Small intestine (tissue), 7 donors: Measurements from ENCODE around the gene BICDL1. TPM values are rescaled to one million over a fixed set of nuclear protein-coding genes. Genes with fewer than 3 reads are reported as not detected.

Experiments
- DNase-seq, 2 donors: peaks; one replicate each; pipeline versions ENCODE4 v3.0.0 to v3.0.0-alpha.2; 2013
- FAIRE-seq: peaks from 2 replicates; lab custom pipeline; 2012; peaks lifted over from hg19 to GRCh38; lab: Jason Lieb, UNC
- H3K27ac ChIP-seq, 3 donors: one replicate each; pipeline ENCODE4 v1.5.1; 2013; ENCODE audit warnings: low read length in 2 of 3, mild to moderate bottlenecking in 2 of 3, control low read depth in 1 of 3, inconsistent platforms in 1 of 3, low read depth in 1 of 3, moderate library complexity in 1 of 3
- H3K27me3 ChIP-seq, 3 donors: one replicate each; pipeline ENCODE4 v1.6.1; 2013; ENCODE audit warnings: low read length in 3 of 3, inconsistent platforms in 1 of 3; ENCODE audit not compliant: control insufficient read depth in 3 of 3, insufficient read depth in 3 of 3
- H3K36me3 ChIP-seq, 3 donors: one replicate each; pipeline ENCODE4 v1.6.1; 2013; ENCODE audit warnings: low read length in 3 of 3, inconsistent platforms in 1 of 3, low read depth in 1 of 3, mild to moderate bottlenecking in 1 of 3, moderate library complexity in 1 of 3; ENCODE audit not compliant: control insufficient read depth in 3 of 3, insufficient read depth in 2 of 3
- H3K4me1 ChIP-seq, 3 donors: one replicate each; pipeline ENCODE4 v1.6.1; 2013; ENCODE audit warnings: low read length in 2 of 3, inconsistent platforms in 1 of 3, low read depth in 1 of 3, mild to moderate bottlenecking in 1 of 3, moderate library complexity in 1 of 3; ENCODE audit not compliant: control insufficient read depth in 3 of 3, insufficient read depth in 2 of 3
- H3K4me3 ChIP-seq, 3 donors: one replicate each; pipeline ENCODE4 v1.5.1; 2013; ENCODE audit warnings: low read length in 3 of 3, control low read depth in 1 of 3, inconsistent platforms in 1 of 3, low read depth in 1 of 3, mild to moderate bottlenecking in 1 of 3, moderate library complexity in 1 of 3
- H3K9me3 ChIP-seq, 2 donors: one replicate each; pipeline ENCODE4 v1.6.1; 2013; ENCODE audit warnings: low read depth in 1 of 2, low read length in 1 of 2; ENCODE audit not compliant: control insufficient read depth in 2 of 2, insufficient read depth in 1 of 2
- WGBS, 3 donors: extraction: QIAGEN DNeasy Blood & Tissue Kit; methylation state at CpG; one replicate each; pipeline ENCODE4 v1.1.7; 2013; 5-methylcytosine and 5-hydroxymethylcytosine counted together
- polyA plus RNA-seq, 4 donors: library from polyadenylated mRNA; stranded (reverse) in 3 of 4; unstranded in 1 of 4; fragments of 200-250 nt in 3 of 4; fragments of 120-200 nt in 1 of 4; gene quantifications; one replicate each; pipeline versions ENCODE4 v1.2.1 to v1.2.3, GENCODE V29; 2013
- donor health status: healthy with polysubstance abuse.
- donor health status: control.
- donor health status: control.
- donor health status: Bipolar disorder and iron deficiency.
- donor health status: healthy.

The BICDL1 gene
- polyA plus RNA-seq, 4 donors: 3.2 to 9.8 (median 6.0) TPM

DNA sequence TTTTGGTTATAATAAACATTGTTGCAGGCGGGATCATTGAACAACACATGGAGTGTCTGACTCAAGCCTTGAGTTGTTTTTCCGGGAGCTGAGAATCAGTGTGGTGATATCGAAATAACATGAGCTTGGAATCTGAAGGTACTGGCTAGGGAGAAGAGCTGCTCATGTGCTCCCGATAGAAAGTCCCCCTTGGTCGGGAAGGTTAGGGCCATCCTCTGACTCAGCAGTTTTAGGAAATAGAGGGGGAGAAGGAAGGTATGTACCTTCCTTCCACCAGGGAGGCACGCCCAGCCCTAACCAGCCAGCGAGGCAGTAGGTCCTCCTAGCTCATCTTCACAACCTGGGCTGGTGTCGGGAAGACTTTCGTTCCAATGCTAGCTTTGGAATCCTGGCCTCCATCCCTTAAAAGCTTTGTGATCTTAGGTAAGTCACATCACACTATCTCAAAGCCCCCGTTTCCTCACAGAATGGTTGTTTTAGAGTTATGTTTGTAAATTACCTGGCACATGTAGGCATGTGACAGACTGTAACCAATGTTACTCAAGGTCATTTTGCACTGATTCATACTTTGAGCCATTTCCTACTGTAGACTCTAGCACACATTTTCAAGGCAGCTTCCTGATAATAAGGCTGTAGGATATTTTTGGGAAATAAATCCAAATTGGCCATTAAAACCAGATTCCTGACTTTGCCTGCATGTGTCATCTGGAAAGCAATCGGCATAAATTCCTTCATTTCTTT is 129.5 kb downstream of the BICDL1 start:
- Histone ChIP-seq H3K4me3 (peak overlapping the region in 2 of 3 donors; percentile 87 to 95), H3K4me1 (peaks cover 7 to 23% (median 19%) of the 10 kb centered on the region in 3 donors)
- peak; percentile 41 to 65 for DNase-seq

DNA sequence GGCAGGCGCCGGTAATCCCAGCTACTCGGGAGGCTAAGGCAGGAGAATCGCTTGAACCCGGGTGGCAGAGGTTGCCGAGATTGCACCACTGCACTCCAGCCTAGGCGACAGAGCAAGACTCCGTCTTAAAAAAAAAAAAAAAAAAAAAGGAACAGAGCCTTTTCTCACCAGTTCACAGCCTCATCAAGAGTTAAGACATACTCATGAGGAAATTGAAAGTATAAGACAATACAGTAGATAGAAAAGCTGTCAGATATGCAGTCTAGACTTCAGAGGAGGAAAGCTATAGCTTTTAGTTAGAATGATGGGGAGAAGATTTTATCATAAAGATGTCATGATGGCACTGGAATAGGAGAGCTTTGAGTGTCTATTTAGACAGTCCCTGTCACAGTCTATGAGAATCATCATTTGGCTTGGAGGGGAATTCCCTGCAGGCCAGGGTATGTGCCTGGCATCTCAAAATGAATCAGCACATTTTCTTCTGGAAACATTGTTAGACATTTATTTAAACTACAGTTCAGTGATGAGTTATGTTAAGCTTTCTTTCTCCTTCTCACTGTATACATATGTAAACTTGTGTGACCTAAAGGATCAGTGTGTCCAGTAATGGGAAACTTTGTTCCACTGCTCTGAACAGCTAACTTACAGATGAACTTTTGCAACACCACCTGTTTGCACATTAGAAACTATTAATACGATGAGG is 130.4 kb downstream of the BICDL1 start:
- WGBS, 3 donors: 66 to 84% (median 80%) methylated on average over 9 of the region's 9 CpGs
- peaks cover 7 to 23% (median 19%) of the 10 kb centered on the region in 3 donors for H3K4me1 ChIP-seq
- H3K36me3 ChIP-seq: peaks cover 0 to 6% (median 0%) of the 10 kb centered on the region in 3 donors
- H3K27me3 ChIP-seq: no peaks in the 10 kb centered on the region
- DNase-seq (no peak), FAIRE-seq (no peak)
- H3K9me3 ChIP-seq: no peaks in the 10 kb centered on the region
- peak overlapping the region in 1 of 3 donors; percentile 52 for H3K27ac ChIP-seq
- no peak overlapping the region for H3K4me3 ChIP-seq

More for the DNA sequence above, 129.5 kb downstream of the BICDL1 start:
- Histone ChIP-seq H3K36me3 (peaks cover 0 to 13% (median 0%) of the 10 kb centered on the region in 3 donors), H3K27ac (peak overlapping the region; percentile 1 to 71 (median 52)), H3K27me3 (no peaks in the 10 kb centered on the region), H3K9me3 (no peaks in the 10 kb centered on the region)
- whole genome bisulfite sequencing, 3 donors: 52 to 67% (median 59%) methylated on average over 11 of the region's 11 CpGs
- no peak for FAIRE-seq

DNA sequence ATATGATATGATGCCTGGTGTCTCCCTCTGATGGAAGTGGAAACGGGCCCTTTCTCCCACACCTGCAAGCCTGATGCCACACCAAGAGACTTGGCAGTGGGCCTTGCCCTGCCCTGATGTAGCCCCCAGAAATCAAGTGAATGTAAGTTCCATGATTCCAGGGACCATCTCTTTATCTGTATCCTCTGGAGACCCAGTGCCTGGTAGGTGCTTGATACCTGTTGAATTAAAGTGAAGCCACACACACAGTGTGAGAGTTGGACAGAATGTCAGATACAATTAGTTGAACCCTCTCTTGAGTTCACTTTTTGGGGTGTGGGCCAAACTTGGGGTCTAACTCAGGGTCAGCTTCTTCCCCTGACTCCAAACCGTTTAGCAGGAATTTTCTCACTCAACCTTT is 132.3 kb downstream of the BICDL1 start:
- DNase-seq (no peak), FAIRE-seq (no peak)
- WGBS, 3 donors: 52 to 58% (median 57%) methylated on average over 2 of the region's 2 CpGs
- H3K4me3 ChIP-seq: no peak overlapping the region
- peaks cover 3 to 11% (median 10%) of the 10 kb centered on the region in 3 donors for H3K4me1 ChIP-seq
- H3K27me3 ChIP-seq: no peaks in the 10 kb centered on the region
- H3K36me3 ChIP-seq: peaks cover 0 to 9% (median 0%) of the 10 kb centered on the region in 3 donors
- no peak overlapping the region for H3K27ac ChIP-seq
- H3K9me3 ChIP-seq: no peaks in the 10 kb centered on the region

DNA sequence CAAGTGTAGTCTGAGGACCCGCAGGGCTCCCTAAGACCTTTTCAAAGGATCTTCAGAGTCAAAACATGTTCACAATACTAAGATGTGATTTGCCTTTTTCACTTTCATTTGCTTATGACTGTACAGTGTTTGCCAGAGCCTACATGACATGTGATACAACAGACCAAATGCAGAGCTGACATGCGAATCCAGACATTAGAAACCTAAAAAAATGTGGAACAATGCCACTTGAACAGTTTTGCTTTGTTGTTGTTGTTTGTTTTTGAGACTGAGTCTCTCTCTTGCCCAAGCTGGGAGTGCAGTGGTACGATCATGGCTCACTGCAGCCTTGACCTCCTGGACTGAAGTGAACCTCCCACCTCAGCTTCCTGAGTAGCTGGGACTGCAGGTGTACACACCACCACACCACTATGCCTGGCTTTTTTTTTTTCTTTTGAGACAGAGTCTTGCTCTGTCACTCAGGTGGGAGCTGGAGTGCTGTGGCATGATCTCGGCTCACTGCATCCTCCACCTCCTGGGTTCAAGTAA is 132.8 kb downstream of the BICDL1 start:
- Histone ChIP-seq H3K4me1 (peaks cover 3 to 11% (median 10%) of the 10 kb centered on the region in 3 donors), H3K27ac (no peak overlapping the region), H3K27me3 (no peaks in the 10 kb centered on the region), H3K9me3 (no peaks in the 10 kb centered on the region), H3K36me3 (peaks cover 0 to 13% (median 0%) of the 10 kb centered on the region in 3 donors), H3K4me3 (no peak overlapping the region)
- FAIRE-seq (no peak), DNase-seq (peak in 1 of 2 donors; percentile 27)
- 26 to 52% (median 37%) methylated on average over 4 of the region's 4 CpGs for WGBS, 3 donors

DNA sequence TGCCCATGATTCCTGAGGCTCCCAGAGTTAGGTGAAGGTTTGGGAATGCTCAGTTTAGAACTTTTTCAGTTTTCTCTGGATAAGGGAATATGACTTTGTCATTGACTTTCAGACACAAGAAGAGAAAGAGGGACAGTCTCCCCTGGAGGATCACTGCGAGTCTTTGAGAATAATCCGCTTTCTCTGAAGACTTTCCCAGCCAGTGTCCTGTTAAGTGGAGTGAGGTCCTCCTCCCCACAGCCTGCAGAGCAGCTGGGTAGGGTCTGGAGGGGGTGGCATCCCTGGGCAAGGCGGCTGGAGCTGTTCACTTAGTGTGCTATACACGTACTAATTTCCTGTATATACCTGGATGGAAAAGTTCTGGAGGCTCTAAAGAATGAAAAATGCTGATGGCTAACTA is 136.0 kb downstream of the BICDL1 start:
- DNase-seq: no peak
- H3K4me3 ChIP-seq: no peak overlapping the region

DNA sequence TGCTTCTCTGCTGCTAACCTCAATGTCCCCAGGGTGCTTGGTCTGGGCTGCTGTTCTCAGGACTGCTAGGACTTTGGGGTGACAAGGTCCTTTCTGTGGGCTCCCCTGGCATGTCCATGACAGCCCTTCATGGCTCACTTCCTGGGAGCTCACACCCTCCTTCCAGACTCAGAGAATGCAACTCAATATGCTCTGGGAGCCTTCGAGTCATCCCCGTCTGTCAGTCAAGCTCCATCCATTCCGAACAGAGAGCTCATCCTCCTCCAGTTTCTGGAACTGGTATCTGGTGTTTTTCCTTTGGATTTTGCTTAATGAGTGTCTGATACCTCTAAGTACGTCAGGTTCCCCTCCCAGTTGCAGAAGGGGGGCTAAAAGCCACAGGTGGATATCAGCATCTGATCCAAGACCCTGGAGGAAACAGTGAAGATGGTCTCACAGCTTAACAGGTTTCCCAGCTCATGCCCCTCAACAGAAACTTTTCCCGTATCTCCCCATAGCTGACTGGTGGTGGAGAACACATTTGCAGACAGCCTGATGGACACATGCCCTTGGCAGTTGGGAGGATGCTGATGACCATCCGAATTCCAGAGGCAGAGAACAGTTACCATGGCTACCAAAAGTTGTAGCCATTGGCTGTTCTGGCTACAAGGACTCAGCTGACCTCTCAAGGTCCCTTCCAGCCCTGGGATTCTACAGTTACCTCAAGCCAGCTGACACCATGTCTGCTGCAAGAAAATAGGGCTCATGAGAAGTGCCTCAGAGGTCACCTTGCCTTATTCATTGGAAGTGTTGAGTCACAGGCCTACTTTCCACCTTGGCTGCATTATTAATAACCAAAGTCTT is 137.0 kb downstream of the BICDL1 start:
- WGBS, 3 donors: 87 to 91% (median 90%) methylated on average over 6 of the region's 6 CpGs

More for the DNA sequence above, 136.0 kb downstream of the BICDL1 start:
- Histone ChIP-seq H3K27ac (no peak overlapping the region), H3K36me3 (peaks cover 10 to 44% (median 14%) of the 10 kb centered on the region in 3 donors), H3K27me3 (no peaks in the 10 kb centered on the region), H3K4me1 (no peaks in the 10 kb centered on the region), H3K9me3 (no peaks in the 10 kb centered on the region)
- WGBS, 3 donors: 86 to 91% (median 87%) methylated on average over 4 of the region's 4 CpGs
- FAIRE-seq: no peak

DNA sequence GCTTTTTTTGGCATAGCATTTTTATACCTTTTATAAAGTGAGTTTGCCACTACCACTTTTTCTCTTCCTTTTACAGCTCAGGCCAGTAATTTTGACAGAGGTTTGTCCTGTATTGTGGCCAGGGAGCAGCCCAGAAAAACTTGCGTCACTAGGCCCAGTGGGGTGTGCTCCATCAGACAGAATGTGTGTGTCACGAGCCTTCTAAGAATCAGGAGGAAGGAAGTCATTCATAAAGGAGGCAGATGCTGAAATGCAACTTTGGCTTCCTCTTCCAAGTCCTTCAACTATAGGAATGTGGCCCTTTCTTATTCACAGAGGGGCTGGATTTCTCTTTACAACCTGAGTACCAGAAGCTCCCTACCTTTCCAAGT is 137.6 kb downstream of the BICDL1 start:
- no peaks in the 10 kb centered on the region for H3K9me3 ChIP-seq
- no peak overlapping the region for H3K4me3 ChIP-seq
- H3K27ac ChIP-seq: no peak overlapping the region
- no peaks in the 10 kb centered on the region for H3K4me1 ChIP-seq
- no peak for FAIRE-seq
- no peaks in the 10 kb centered on the region for H3K27me3 ChIP-seq
- DNase-seq: no peak
- 64 to 88% (median 74%) methylated on average over 2 of the region's 2 CpGs for WGBS, 3 donors
- H3K36me3 ChIP-seq: peaks cover 15 to 59% (median 18%) of the 10 kb centered on the region in 3 donors

More for the DNA sequence above, 137.0 kb downstream of the BICDL1 start:
- Histone ChIP-seq H3K9me3 (no peaks in the 10 kb centered on the region), H3K4me3 (no peak overlapping the region), H3K27ac (no peak overlapping the region), H3K36me3 (peaks cover 11 to 53% (median 18%) of the 10 kb centered on the region in 3 donors), H3K27me3 (no peaks in the 10 kb centered on the region), H3K4me1 (no peaks in the 10 kb centered on the region)
- FAIRE-seq: no peak
- no peak for DNase-seq

DNA sequence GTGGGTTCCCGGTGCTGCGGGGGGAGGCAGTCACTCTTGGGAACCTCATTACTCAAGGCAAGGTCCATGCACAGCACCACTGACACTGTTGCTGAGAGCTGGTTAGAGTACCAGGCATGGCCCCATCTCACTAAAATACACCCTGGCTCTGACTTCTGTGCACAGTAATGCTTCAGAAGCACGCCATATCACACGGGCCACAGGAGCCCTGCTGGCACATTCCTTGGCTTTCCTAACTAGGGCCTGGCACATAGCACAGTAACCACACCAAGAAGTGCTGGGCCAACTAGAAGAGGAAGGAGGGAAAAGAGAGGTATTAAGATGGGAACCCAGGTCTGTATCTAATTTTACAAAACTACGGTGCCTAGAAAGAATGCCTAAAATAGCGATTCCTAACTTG is 141.0 kb downstream of the BICDL1 start:
- no peak overlapping the region for H3K27ac ChIP-seq
- WGBS, 3 donors: 92 to 95% (median 95%) methylated on average over 6 of the region's 6 CpGs
- FAIRE-seq (no peak), DNase-seq (no peak)
- H3K36me3 ChIP-seq: peaks cover 15 to 93% (median 35%) of the 10 kb centered on the region in 3 donors
- H3K27me3 ChIP-seq: no peaks in the 10 kb centered on the region
- H3K4me1 ChIP-seq: no peaks in the 10 kb centered on the region
- H3K9me3 ChIP-seq: no peaks in the 10 kb centered on the region
- H3K4me3 ChIP-seq: no peak overlapping the region
